Lower leg skin (tissue), 3 donors: ENCODE measurements around the gene EVPLL.

Experiments
- CTCF ChIP-seq, 3 donors: fragments of 450-650 bp; IDR thresholded peaks; one replicate each; pipeline ENCODE4 v1.5.1; 2016; ENCODE audit warnings: antibody characterized with exemption in 3 of 3, mild to moderate bottlenecking in 3 of 3, moderate library complexity in 2 of 3
- POLR2A ChIP-seq, 2 donors: fragments of 450-650 bp; IDR thresholded peaks; one replicate each; pipeline ENCODE4 v1.6.1; 2016 to 2017; ENCODE audit warnings: antibody characterized with exemption in 2 of 2, mild to moderate bottlenecking in 1 of 2, moderate library complexity in 1 of 2

DNA sequence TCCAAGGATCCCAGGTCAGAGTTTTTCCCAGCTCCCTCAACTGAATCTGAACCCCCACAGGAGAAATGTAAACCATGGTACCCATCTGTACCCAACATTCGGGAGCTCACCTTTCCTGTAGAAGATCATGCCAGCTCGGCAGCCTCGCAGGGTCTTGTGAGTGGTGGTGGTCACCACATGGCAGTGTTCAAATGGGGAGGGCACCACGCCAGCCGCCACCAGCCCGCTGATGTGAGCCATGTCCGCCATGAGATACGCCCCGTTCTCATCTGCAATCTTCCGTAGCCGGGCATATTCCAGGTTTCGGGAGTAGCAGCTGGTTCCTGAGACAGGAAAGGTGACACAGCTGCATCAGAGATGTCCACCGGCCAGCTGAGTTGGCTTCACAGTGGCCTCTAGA is 37.6 kb upstream of the EVPLL start:
- no peak for TF ChIP-seq CTCF (IDR thresholded peaks at IDR 0.05)
- no peak for TF ChIP-seq POLR2A (IDR thresholded peaks at IDR 0.05)
